Muscle of leg (tissue), 11 donors: ENCODE data around the gene ZNF865. TPM values are rescaled to one million over a fixed set of nuclear protein-coding genes. Genes with fewer than 3 reads are reported as not detected.

Experiments
- DNase-seq: peaks from one replicate; pipeline ENCODE4 v3.0.0; 2013
- H3K27ac ChIP-seq: one replicate; pipeline ENCODE4 v1.5.1; 2013; ENCODE audit warnings: mild to moderate bottlenecking, low read length, control low read depth
- H3K27me3 ChIP-seq: one replicate; pipeline ENCODE4 v1.6.1; 2013; ENCODE audit warnings: low read length; ENCODE audit not compliant: control insufficient read depth, insufficient read depth
- H3K36me3 ChIP-seq: one replicate; pipeline ENCODE4 v1.6.1; 2013; ENCODE audit warnings: low read length; ENCODE audit not compliant: control insufficient read depth, insufficient read depth
- H3K4me1 ChIP-seq: one replicate; pipeline ENCODE4 v1.6.1; 2013; ENCODE audit warnings: low read length; ENCODE audit not compliant: control insufficient read depth, insufficient read depth
- H3K4me3 ChIP-seq: one replicate; pipeline ENCODE4 v1.5.1; 2013; ENCODE audit warnings: low read length, control low read depth
- H3K9me3 ChIP-seq: replicated peaks from 2 replicates; pipeline ENCODE4 v1.6.1; 2013; ENCODE audit warnings: low read depth, low read length; ENCODE audit not compliant: control insufficient read depth
- WGBS: methylation state at CpG from one replicate; pipeline ENCODE4 v1.1.5; 2013; ENCODE audit warnings: missing lambda C conversion rate; ENCODE audit not compliant: insufficient coverage; 5-methylcytosine and 5-hydroxymethylcytosine counted together
- polyA plus RNA-seq, 8 donors: library from polyadenylated mRNA; unstranded; fragments of 120-200 nt; gene quantifications; one replicate each; pipeline versions ENCODE4 v1.2.1 to v1.2.3, GENCODE V29; 2013; ENCODE audit warnings: inconsistent platforms in 1 of 8, low replicate concordance in 1 of 8; ENCODE audit not compliant: insufficient read length in 8 of 8, insufficient read depth in 1 of 8
- total RNA-seq: library from RNA; stranded (reverse); fragments of 120-200 nt; gene quantifications from one replicate; pipeline ENCODE4 v1.2.4, GENCODE V29; 2013

ZNF865 gene
- total and polyA plus RNA-seq, 9 donors = 1.2 to 9.9 (median 7.8) TPM

- Histone ChIP-seq H3K4me3 (no peak overlapping the region), H3K27ac (no peak overlapping the region), H3K4me1 (peaks cover 9% of the 10 kb centered on the region), H3K36me3 (peaks cover 35% of the 10 kb centered on the region), H3K27me3 (no peaks in the 10 kb centered on the region), H3K9me3 (peaks cover 2% of the 10 kb centered on the region)
- no peak for DNase-seq
- WGBS = 96% methylated on average over 71 of the region's 98 CpGs
Measured at GRCh38 chr19:55614711-55615542, 9.5 kb downstream of the ZNF865 start.

GRCh38 chr19:55615543-55616394 lies 10.3 kb downstream of the ZNF865 start:
- no peak overlapping the region for H3K4me3 ChIP-seq
- H3K27ac ChIP-seq = no peak overlapping the region
- 97% methylated on average over 88 of the region's 88 CpGs for WGBS
- peaks cover 30% of the 10 kb centered on the region for H3K36me3 ChIP-seq
- DNase-seq = no peak
- no peaks in the 10 kb centered on the region for H3K9me3 ChIP-seq
- H3K4me1 ChIP-seq = peaks cover 8% of the 10 kb centered on the region
- no peaks in the 10 kb centered on the region for H3K27me3 ChIP-seq

GRCh38 chr19:55616395-55616875 lies 11.0 kb downstream of the ZNF865 start:
- Histone ChIP-seq H3K4me3 (no peak overlapping the region), H3K36me3 (peaks cover 34% of the 10 kb centered on the region), H3K27ac (no peak overlapping the region), H3K9me3 (no peaks in the 10 kb centered on the region), H3K27me3 (no peaks in the 10 kb centered on the region), H3K4me1 (peaks cover 3% of the 10 kb centered on the region)
- DNase-seq = no peak
- 95% methylated on average over 38 of the region's 38 CpGs for WGBS

- H3K36me3 ChIP-seq = peaks cover 36% of the 10 kb centered on the region
- no peak for DNase-seq
- H3K27me3 ChIP-seq = no peaks in the 10 kb centered on the region
- no peaks in the 10 kb centered on the region for H3K4me1 ChIP-seq
- no peak overlapping the region for H3K4me3 ChIP-seq
- H3K27ac ChIP-seq = no peak overlapping the region
- no peaks in the 10 kb centered on the region for H3K9me3 ChIP-seq
- WGBS = 90% methylated on average over 8 of the region's 8 CpGs
Measured at GRCh38 chr19:55617426-55617825, 12.0 kb downstream of the ZNF865 start.

GRCh38 chr19:55618426-55618825 lies 13.0 kb downstream of the ZNF865 start:
- Histone ChIP-seq H3K27me3 (no peaks in the 10 kb centered on the region), H3K4me1 (peaks cover 3% of the 10 kb centered on the region), H3K36me3 (peaks cover 31% of the 10 kb centered on the region), H3K4me3 (no peak overlapping the region), H3K27ac (no peak overlapping the region), H3K9me3 (no peaks in the 10 kb centered on the region)
- no peak for DNase-seq
- 61% methylated on average over 2 of the region's 7 CpGs for WGBS

GRCh38 chr19:55619286-55619685 lies 13.8 kb downstream of the ZNF865 start:
- 92% methylated on average over 2 of the region's 3 CpGs for WGBS
- H3K4me1 ChIP-seq = peaks cover 9% of the 10 kb centered on the region

GRCh38 chr19:55620410-55621204 lies 15.2 kb downstream of the ZNF865 start:
- Histone ChIP-seq H3K27ac (no peak overlapping the region), H3K4me3 (no peak overlapping the region), H3K4me1 (peaks cover 15% of the 10 kb centered on the region), H3K27me3 (no peaks in the 10 kb centered on the region), H3K36me3 (peaks cover 28% of the 10 kb centered on the region), H3K9me3 (no peaks in the 10 kb centered on the region)
- no peak for DNase-seq
- 86% methylated on average over 8 of the region's 12 CpGs for WGBS

More at GRCh38 chr19:55619286-55619685, 13.8 kb downstream of the ZNF865 start:
- Histone ChIP-seq H3K27me3 (no peaks in the 10 kb centered on the region), H3K27ac (no peak overlapping the region), H3K36me3 (peaks cover 30% of the 10 kb centered on the region), H3K9me3 (no peaks in the 10 kb centered on the region), H3K4me3 (no peak overlapping the region)
- DNase-seq = no peak

- 72% methylated on average over 7 of the region's 9 CpGs for WGBS
Measured at GRCh38 chr19:55621205-55621672, 15.8 kb downstream of the ZNF865 start.

GRCh38 chr19:55621673-55622231 lies 16.3 kb downstream of the ZNF865 start:
- H3K4me3 ChIP-seq = no peak overlapping the region
- no peaks in the 10 kb centered on the region for H3K9me3 ChIP-seq
- DNase-seq = no peak
- 94% methylated on average over 50 of the region's 55 CpGs for WGBS
- peaks cover 19% of the 10 kb centered on the region for H3K36me3 ChIP-seq
- H3K27me3 ChIP-seq = no peaks in the 10 kb centered on the region
- H3K4me1 ChIP-seq = peaks cover 15% of the 10 kb centered on the region
- H3K27ac ChIP-seq = no peak overlapping the region

More at GRCh38 chr19:55621205-55621672, 15.8 kb downstream of the ZNF865 start:
- Histone ChIP-seq H3K9me3 (no peaks in the 10 kb centered on the region), H3K27ac (no peak overlapping the region), H3K4me3 (no peak overlapping the region), H3K4me1 (peaks cover 15% of the 10 kb centered on the region), H3K27me3 (no peaks in the 10 kb centered on the region), H3K36me3 (peaks cover 24% of the 10 kb centered on the region)
- DNase-seq = no peak
